ELF-1 (cell line): ENCODE measurements around the gene METTL23.

Experiments
- DNase-seq: peaks from one replicate; pipeline ENCODE4 v3.0.0-alpha.2; 2016; ENCODE audit warnings: low read depth, low spot score

The METTL23 gene

GRCh38 chr17:76757256-76757655 is 30.6 kb downstream of the METTL23 start:
- DNase-seq = no peak

DNA sequence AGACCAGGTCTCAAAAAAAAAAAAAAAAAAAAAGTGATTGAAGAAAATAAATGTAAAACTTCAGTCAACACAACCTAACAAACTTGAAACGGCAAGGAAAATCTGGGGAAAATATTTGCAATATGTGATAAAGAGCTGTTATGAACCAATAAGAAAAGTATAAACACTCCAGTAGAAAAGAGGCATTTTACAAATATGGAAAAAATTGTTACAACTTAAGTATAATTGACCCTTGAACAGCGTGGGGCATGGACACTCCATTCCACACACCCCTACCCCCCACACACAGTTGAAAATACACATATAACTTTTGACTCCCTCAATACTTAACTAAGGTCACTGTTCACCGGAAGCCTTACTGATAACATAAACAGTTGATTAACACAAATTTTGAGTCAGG is 31.9 kb downstream of the METTL23 start:
- no peak for DNase-seq

- DNase-seq = peak; percentile 61
Measured at GRCh38 chr17:76772842-76773525, 46.3 kb downstream of the METTL23 start.

DNA sequence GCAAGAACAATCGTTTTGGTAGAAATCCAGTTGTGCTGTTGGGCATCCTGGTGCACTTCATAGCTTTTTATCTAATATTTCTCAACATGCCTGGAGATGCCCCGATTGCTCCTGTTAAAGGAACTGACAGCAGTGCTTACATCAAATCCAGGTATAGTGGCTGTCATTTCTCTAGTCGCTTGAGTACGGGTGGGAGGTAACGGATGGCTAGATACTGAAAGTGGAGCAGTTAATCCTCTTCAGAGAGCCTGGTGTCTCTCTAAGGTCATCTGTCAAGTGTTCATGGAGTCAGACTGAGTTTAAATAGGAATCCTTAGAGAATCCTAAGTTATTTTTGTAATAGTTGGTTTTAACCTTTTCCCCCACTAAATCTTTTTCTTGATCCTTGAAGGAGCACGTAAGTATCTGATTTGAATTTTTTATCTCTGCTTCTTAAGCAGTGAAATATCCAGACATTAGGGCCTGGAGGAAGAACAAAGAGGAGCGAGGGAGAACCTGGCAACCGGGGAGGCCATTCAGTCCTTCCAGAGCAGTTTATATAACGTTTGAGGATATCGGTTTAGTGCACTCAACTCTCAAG is 48.5 kb downstream of the METTL23 start:
- no peak for DNase-seq

GRCh38 chr17:76781056-76781982 is 54.7 kb downstream of the METTL23 start:
- peak; percentile 37 for DNase-seq

DNA sequence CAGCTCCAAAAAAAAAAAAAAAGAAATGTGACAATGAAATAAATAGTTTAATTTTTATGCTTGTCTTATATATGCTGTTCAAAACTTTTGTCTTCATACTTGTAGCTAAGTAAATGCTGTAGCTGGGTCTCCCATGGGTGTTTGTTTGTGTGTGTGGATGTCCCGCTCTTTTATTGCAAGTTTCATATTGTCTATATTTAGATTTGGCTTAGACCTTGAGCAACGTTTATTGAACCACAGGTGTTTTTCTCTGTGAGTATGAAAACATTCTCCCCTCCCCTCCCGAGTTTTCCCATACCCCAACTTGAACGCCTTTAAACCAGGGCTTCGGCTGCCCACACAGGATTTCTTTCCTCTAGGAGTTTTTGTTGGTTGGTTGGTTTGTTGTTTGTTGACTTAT is 56.5 kb downstream of the METTL23 start:
- DNase-seq = no peak
